Lower lobe of right lung (tissue), 2 donors: Measurements from ENCODE around the gene IZUMO4. TPM values are rescaled to one million over a fixed set of nuclear protein-coding genes. Genes with fewer than 3 reads are reported as not detected.

ENCODE experiments used
- ATAC-seq, 2 donors: fragments of 200-7000 bp; cut with Tn5 transposase; one replicate each; pipeline ENCODE4 v1.9.1; 2020 to 2022; ENCODE audit warnings: mild to moderate bottlenecking in 2 of 2, moderate library complexity in 2 of 2
- DNase-seq: peaks from one replicate; pipeline ENCODE4 v3.0.0-alpha.2; 2020
- H3K27ac ChIP-seq: fragments of 200-600 bp; one replicate; pipeline ENCODE4 v1.8.0; 2022
- H3K27me3 ChIP-seq: fragments of 200-600 bp; one replicate; pipeline ENCODE4 v1.8.0; 2022; ENCODE audit warnings: low read depth
- H3K36me3 ChIP-seq: fragments of 200-600 bp; one replicate; pipeline ENCODE4 v1.8.0; 2022; ENCODE audit warnings: mild to moderate bottlenecking
- H3K4me1 ChIP-seq: fragments of 200-600 bp; one replicate; pipeline ENCODE4 v1.8.0; 2022
- H3K4me3 ChIP-seq: fragments of 200-600 bp; one replicate; pipeline ENCODE4 v1.8.0; 2022; ENCODE audit warnings: mild to moderate bottlenecking
- H3K9me3 ChIP-seq: fragments of 200-600 bp; one replicate; pipeline ENCODE4 v1.8.0; 2022
- CTCF ChIP-seq: fragments of 200-600 bp; IDR thresholded peaks from one replicate; pipeline ENCODE4 v1.8.0; 2022; ENCODE audit warnings: antibody characterized with exemption, mild to moderate bottlenecking
- intact Hi-C: fragments of 100-400 bp; cut with DNase I; formaldehyde crosslinking; loops from one replicate; pipeline ENCODE4 v1.11.0; 2022
- total RNA-seq: library from RNA; stranded (reverse); fragmentation: NEBNext Ultra II Directional; extraction: Animal tissue kit (Norgen Biotek cat#: 25700); gene quantifications from one replicate; pipeline ENCODE4 v1.2.1, GENCODE V29; 2021
- donor health status: DM: no; HTN: yes; CAD: no; lungs with severe emphysema.

The IZUMO4 gene
- total RNA-seq, 1 donor from 2014 or later = 7.4 TPM

GRCh38 chr19:2079076-2079864 lies 17.4 kb upstream of the IZUMO4 start:
- no peak overlapping the region for H3K27ac ChIP-seq
- H3K9me3 ChIP-seq = no peaks in the 10 kb centered on the region
- intact Hi-C loops = loop anchor here (10.0 kb wide), 1 partner anchor 64 kb away; the partner anchor contains the start of gene BTBD2
- H3K36me3 ChIP-seq = peaks cover 98% of the 10 kb centered on the region
- DNase-seq (no peak), ATAC-seq (no peak)
- peaks cover 38% of the 10 kb centered on the region for H3K4me1 ChIP-seq
- TF ChIP-seq CTCF = no peak
- H3K4me3 ChIP-seq = no peak overlapping the region
- no peaks in the 10 kb centered on the region for H3K27me3 ChIP-seq

GRCh38 chr19:2079865-2080301 lies 16.8 kb upstream of the IZUMO4 start:
- H3K27ac ChIP-seq = no peak overlapping the region
- no peaks in the 10 kb centered on the region for H3K9me3 ChIP-seq
- TF ChIP-seq CTCF = no peak
- DNase-seq (no peak), ATAC-seq (no peak)
- peaks cover 97% of the 10 kb centered on the region for H3K36me3 ChIP-seq
- no peak overlapping the region for H3K4me3 ChIP-seq
- H3K4me1 ChIP-seq = peaks cover 34% of the 10 kb centered on the region
- intact Hi-C loops = loop anchor here (10.0 kb wide), 1 partner anchor 65 kb away; the partner anchor contains the start of gene BTBD2
- H3K27me3 ChIP-seq = no peaks in the 10 kb centered on the region

GRCh38 chr19:2080336-2080988 lies 16.3 kb upstream of the IZUMO4 start:
- Histone ChIP-seq H3K27me3 (no peaks in the 10 kb centered on the region), H3K27ac (no peak overlapping the region), H3K4me3 (no peak overlapping the region), H3K4me1 (peaks cover 35% of the 10 kb centered on the region), H3K9me3 (no peaks in the 10 kb centered on the region), H3K36me3 (peaks cover 94% of the 10 kb centered on the region)
- ATAC-seq (no peak), DNase-seq (no peak)
- TF ChIP-seq CTCF = no peak
- intact Hi-C loops = no loop called here

- no peaks in the 10 kb centered on the region for H3K9me3 ChIP-seq
- TF ChIP-seq CTCF = no peak
- peak overlapping the region; percentile 52 for H3K4me3 ChIP-seq
- peak; percentile 49 to 72 for ATAC-seq
- peak; percentile 85 for DNase-seq
- H3K4me1 ChIP-seq = peaks cover 52% of the 10 kb centered on the region
- peaks cover 77% of the 10 kb centered on the region for H3K36me3 ChIP-seq
- H3K27me3 ChIP-seq = no peaks in the 10 kb centered on the region
- peak overlapping the region; percentile 78 for H3K27ac ChIP-seq
- intact Hi-C loops = no loop called here
Observed at GRCh38 chr19:2081873-2082810, 14.6 kb upstream of the IZUMO4 start.
